SK-N-MC (cell line): Measurements from ENCODE around the gene CEP131.

Experiments used
- EZH2 ChIP-seq: fragments of 200-600 bp; sonication (generic); IDR thresholded peaks from one replicate; pipeline ENCODE4 v1.6.1; 2017; ENCODE audit warnings: antibody characterized with exemption
- POLR2AphosphoS5 ChIP-seq: IDR thresholded peaks from 2 replicates; pipeline ENCODE4 v1.6.1; 2012; ENCODE audit warnings: mild to moderate bottlenecking, low read depth, low read length, borderline replicate concordance

GRCh38 chr17:81197831-81198490 lies 24.8 kb downstream of the CEP131 start:
- TF ChIP-seq POLR2AphosphoS5 = no peak
- TF ChIP-seq EZH2 = no peak
